Measurements from ENCODE around the gene TRH. TPM values are rescaled to one million over a fixed set of nuclear protein-coding genes. Genes with fewer than 3 reads are reported as not detected.

Gene TRH, protein sequence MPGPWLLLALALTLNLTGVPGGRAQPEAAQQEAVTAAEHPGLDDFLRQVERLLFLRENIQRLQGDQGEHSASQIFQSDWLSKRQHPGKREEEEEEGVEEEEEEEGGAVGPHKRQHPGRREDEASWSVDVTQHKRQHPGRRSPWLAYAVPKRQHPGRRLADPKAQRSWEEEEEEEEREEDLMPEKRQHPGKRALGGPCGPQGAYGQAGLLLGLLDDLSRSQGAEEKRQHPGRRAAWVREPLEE
- total RNA-seq (0.16 TPM), polyA plus RNA-seq (0.04 TPM)

DNA sequence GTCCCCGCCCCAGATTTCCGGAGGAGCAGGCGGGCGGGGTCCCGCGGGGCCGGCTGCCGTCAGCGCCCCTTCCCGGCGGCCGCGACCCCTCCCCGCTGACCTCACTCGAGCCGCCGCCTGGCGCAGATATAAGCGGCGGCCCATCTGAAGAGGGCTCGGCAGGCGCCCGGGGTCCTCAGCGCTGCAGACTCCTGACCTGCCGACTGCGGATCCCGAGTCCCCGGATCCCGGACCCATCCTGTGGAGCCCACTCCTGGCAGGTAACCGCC, at the start of gene TRH:
TRH (plus strand) TSS at position 157 of the 269 bp plus-strand sequence. CDS start 1,097 bp downstream, outside the sequence.
- Histone ChIP-seq H3K36me3 (ENCODE audit: insufficient read depth) (no peaks in the 10 kb centered on the region), H3K4me3 (ENCODE audit: low read depth, low read length) (peak within 1 kb of the TSS; percentile 20), H3K27ac (ENCODE audit: low read depth) (no peak within 1 kb of the TSS), H3K4me1 (ENCODE audit: insufficient read depth) (peaks cover 3% of the 10 kb centered on the region)
- no peak for DNase-seq (ENCODE audit: extremely low spot score)
- 2% methylated on average over 30 of the region's 30 CpGs for WGBS

DNA sequence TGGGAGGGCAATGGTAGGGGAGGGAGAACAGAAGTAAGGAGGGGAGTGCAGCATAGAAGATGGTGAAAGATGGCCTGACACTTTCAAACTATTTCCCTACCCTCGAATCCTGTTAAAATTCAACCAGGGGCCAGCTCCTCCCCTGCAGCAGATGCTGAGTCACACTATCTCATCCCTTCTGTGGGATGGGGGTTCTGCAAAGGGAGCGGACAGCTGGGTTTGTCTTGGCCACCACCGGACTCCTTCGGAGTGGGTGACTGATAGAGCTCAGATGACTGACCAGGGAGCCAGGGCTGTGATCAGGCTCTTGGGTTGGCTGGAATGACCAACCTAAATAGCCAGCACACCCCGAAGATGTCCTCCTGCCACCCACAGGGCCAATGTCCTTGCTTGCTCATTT, 47.4 kb upstream of the TRH start:
- Histone ChIP-seq H3K36me3 (ENCODE audit: insufficient read depth) (no peaks in the 10 kb centered on the region), H3K4me1 (ENCODE audit: insufficient read depth) (no peaks in the 10 kb centered on the region), H3K4me3 (ENCODE audit: low read depth, low read length) (no peak overlapping the region), H3K27ac (ENCODE audit: low read depth) (no peak overlapping the region)
- WGBS, result 74% methylated on average over 5 of the region's 5 CpGs
- no peak for DNase-seq (ENCODE audit: extremely low spot score)

GRCh38 chr3:129929383-129929782, 45.1 kb upstream of the TRH start:
- DNase-seq (ENCODE audit: extremely low spot score), result no peak
- H3K27ac ChIP-seq (ENCODE audit: low read depth), result no peak overlapping the region
- no peaks in the 10 kb centered on the region for H3K36me3 ChIP-seq (ENCODE audit: insufficient read depth)
- 84% methylated on average over 1 of the region's 1 CpG for WGBS
- H3K4me3 ChIP-seq (ENCODE audit: low read depth, low read length), result no peak overlapping the region
- H3K4me1 ChIP-seq (ENCODE audit: insufficient read depth), result no peaks in the 10 kb centered on the region

- Histone ChIP-seq H3K4me1 (ENCODE audit: insufficient read depth) (no peaks in the 10 kb centered on the region), H3K4me3 (ENCODE audit: low read depth, low read length) (no peak overlapping the region), H3K36me3 (ENCODE audit: insufficient read depth) (no peaks in the 10 kb centered on the region), H3K27ac (ENCODE audit: low read depth) (no peak overlapping the region)
- 84% methylated on average over 4 of the region's 4 CpGs for WGBS
- DNase-seq (ENCODE audit: extremely low spot score), result no peak
Observed at GRCh38 chr3:129933471-129933870, 41.0 kb upstream of the TRH start.

GRCh38 chr3:129934234-129935123, 40.0 kb upstream of the TRH start:
- H3K36me3 ChIP-seq (ENCODE audit: insufficient read depth), result no peaks in the 10 kb centered on the region
- WGBS, result 30% methylated on average over 20 of the region's 20 CpGs
- DNase-seq (ENCODE audit: extremely low spot score), result no peak
- H3K4me1 ChIP-seq (ENCODE audit: insufficient read depth), result no peaks in the 10 kb centered on the region
- no peak overlapping the region for H3K4me3 ChIP-seq (ENCODE audit: low read depth, low read length)
- no peak overlapping the region for H3K27ac ChIP-seq (ENCODE audit: low read depth)

DNA sequence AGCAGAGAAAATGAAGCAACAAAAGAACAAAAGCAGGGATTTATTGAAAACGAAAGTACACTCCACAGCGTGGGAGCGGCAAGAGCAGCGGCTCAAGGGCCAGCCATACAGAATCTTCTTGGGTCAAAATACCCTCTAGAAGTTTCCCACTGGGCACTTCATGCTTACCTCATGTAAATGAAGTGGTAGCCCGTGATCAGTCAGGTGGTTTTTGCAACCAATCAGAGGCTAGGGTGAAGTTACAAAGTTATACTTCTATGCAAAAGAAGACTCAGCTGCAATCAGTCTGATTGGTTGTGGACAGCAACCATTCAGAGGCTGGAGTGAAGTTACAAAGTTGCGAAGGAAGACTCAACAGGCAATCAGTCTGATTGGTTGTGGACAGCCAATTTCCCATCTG, 37.8 kb upstream of the TRH start:
- no peak overlapping the region for H3K27ac ChIP-seq (ENCODE audit: low read depth)
- H3K36me3 ChIP-seq (ENCODE audit: insufficient read depth), result no peaks in the 10 kb centered on the region
- peak overlapping the region; percentile 13 for H3K4me3 ChIP-seq (ENCODE audit: low read depth, low read length)
- 48% methylated on average over 6 of the region's 6 CpGs for WGBS
- no peak for DNase-seq (ENCODE audit: extremely low spot score)
- H3K4me1 ChIP-seq (ENCODE audit: insufficient read depth), result no peaks in the 10 kb centered on the region

GRCh38 chr3:129937717-129938116, 36.8 kb upstream of the TRH start:
- Histone ChIP-seq H3K27ac (ENCODE audit: low read depth) (no peak overlapping the region), H3K36me3 (ENCODE audit: insufficient read depth) (no peaks in the 10 kb centered on the region), H3K4me1 (ENCODE audit: insufficient read depth) (no peaks in the 10 kb centered on the region), H3K4me3 (ENCODE audit: low read depth, low read length) (no peak overlapping the region)
- 80% methylated on average over 9 of the region's 9 CpGs for WGBS
- DNase-seq (ENCODE audit: extremely low spot score), result no peak

DNA sequence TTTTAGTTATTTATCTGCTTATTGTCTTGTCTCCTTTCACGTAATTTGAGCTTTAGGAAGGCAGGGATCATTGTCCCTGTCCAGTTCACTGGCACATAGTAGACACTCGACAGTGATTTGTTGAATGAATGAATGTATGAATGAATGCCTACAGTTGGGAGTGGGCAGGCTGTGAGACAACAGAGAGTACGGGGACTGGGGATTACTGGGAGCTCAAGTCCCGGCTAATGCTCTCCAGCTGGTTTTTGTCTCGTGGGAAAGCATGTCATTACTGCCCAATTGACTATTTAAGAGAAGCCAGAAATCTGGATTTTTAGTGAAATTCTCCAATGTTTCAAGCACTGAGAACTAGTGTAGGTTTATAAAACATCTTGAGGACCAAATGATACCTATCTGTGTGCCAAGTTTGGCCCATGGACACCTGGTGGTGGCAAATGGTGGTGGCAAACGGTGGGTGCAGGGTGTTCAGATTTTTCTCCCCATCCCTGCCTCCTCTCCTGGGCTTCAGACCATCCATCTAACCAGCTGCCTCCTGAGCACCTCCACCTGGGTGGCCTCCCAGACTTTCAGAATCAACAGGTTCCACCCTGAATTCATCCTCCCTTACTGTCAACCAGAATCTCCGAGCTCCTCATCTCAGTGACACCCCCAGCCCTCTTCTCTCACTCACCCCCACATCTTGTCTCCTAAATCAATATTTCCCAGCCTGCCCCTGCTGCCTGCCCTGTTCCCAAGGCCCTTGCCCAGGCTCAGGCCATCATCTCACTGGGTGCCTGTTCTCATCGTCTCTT, 36.2 kb upstream of the TRH start:
- no peak for DNase-seq (ENCODE audit: extremely low spot score)
- WGBS, result 69% methylated on average over 8 of the region's 8 CpGs

DNA sequence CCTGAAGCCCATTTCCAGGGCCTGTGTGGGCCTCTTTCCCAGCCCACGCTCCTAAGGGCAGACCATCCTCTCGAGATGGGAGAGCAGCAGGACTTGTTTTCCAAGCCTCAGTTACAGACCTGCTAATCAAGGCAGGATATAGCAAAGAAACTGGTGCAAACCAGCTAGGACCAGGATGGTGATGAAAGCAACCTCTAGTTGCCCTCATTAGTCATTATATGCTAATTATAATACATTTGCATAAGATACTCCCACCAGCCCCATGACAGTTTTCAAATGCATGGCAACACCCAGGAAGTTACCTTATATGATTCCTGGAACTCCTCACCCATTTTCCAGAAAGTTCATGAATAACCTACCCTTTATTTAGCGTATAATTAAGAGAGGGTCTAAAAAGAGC, 34.4 kb upstream of the TRH start:
- Histone ChIP-seq H3K27ac (ENCODE audit: low read depth) (no peak overlapping the region), H3K4me3 (ENCODE audit: low read depth, low read length) (no peak overlapping the region), H3K4me1 (ENCODE audit: insufficient read depth) (no peaks in the 10 kb centered on the region), H3K36me3 (ENCODE audit: insufficient read depth) (no peaks in the 10 kb centered on the region)
- no peak for DNase-seq (ENCODE audit: extremely low spot score)
- 87% methylated on average over 3 of the region's 3 CpGs for WGBS

More for the DNA sequence above, 36.2 kb upstream of the TRH start:
- no peak overlapping the region for H3K4me3 ChIP-seq (ENCODE audit: low read depth, low read length)
- no peak overlapping the region for H3K27ac ChIP-seq (ENCODE audit: low read depth)
- H3K4me1 ChIP-seq (ENCODE audit: insufficient read depth), result no peaks in the 10 kb centered on the region
- no peaks in the 10 kb centered on the region for H3K36me3 ChIP-seq (ENCODE audit: insufficient read depth)

DNA sequence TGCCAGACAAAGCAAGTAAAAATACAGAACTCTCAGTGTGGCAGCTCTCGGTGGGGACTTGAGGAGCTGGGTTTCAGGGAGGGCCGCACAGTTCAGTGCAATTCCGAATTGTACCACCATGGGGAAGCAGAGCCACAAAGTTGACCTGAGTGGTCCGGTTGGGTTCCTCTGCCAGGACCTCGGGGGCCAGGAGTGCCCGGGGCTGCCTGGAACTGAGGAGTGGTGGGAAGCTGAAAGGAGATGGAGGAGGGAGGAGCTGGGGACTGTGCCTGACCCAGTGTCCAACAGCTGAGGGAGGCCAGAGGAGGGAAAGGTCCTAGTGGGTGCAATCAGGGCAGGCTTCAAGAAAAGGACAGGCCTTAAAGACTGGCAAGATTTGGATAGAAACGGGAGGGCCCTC, 32.2 kb upstream of the TRH start:
- no peak for DNase-seq (ENCODE audit: extremely low spot score)
- Histone ChIP-seq H3K4me3 (ENCODE audit: low read depth, low read length) (no peak overlapping the region), H3K27ac (ENCODE audit: low read depth) (no peak overlapping the region), H3K36me3 (ENCODE audit: insufficient read depth) (no peaks in the 10 kb centered on the region), H3K4me1 (ENCODE audit: insufficient read depth) (no peaks in the 10 kb centered on the region)
- 14% methylated on average over 7 of the region's 7 CpGs for WGBS

DNA sequence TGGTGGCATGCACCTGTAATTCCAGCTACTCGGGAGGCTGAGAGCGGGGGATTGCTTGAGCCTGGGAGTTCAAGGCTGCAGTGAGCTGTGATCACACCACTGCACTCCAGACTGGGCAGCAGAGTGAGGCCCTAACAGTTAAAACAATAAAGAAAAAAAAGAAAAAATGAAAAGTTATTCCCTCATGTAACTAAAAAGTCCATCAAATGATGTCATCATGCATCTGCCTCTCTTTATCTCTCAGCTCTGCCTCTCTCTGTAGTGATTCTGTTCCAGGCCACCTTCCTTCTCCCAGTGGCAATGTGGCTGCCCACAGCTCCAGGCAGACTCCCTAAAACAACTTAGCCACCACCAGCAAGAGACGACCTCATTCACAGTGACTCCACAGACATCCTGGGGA, 31.5 kb upstream of the TRH start:
- no peak for DNase-seq (ENCODE audit: extremely low spot score)
- Histone ChIP-seq H3K27ac (ENCODE audit: low read depth) (no peak overlapping the region), H3K4me1 (ENCODE audit: insufficient read depth) (no peaks in the 10 kb centered on the region), H3K4me3 (ENCODE audit: low read depth, low read length) (no peak overlapping the region), H3K36me3 (ENCODE audit: insufficient read depth) (no peaks in the 10 kb centered on the region)
- 87% methylated on average over 3 of the region's 3 CpGs for WGBS

GRCh38 chr3:129944709-129945108, 29.8 kb upstream of the TRH start:
- Histone ChIP-seq H3K4me1 (ENCODE audit: insufficient read depth) (no peaks in the 10 kb centered on the region), H3K36me3 (ENCODE audit: insufficient read depth) (no peaks in the 10 kb centered on the region), H3K27ac (ENCODE audit: low read depth) (no peak overlapping the region), H3K4me3 (ENCODE audit: low read depth, low read length) (no peak overlapping the region)
- WGBS, result 91% methylated on average over 7 of the region's 7 CpGs
- no peak for DNase-seq (ENCODE audit: extremely low spot score)

DNA sequence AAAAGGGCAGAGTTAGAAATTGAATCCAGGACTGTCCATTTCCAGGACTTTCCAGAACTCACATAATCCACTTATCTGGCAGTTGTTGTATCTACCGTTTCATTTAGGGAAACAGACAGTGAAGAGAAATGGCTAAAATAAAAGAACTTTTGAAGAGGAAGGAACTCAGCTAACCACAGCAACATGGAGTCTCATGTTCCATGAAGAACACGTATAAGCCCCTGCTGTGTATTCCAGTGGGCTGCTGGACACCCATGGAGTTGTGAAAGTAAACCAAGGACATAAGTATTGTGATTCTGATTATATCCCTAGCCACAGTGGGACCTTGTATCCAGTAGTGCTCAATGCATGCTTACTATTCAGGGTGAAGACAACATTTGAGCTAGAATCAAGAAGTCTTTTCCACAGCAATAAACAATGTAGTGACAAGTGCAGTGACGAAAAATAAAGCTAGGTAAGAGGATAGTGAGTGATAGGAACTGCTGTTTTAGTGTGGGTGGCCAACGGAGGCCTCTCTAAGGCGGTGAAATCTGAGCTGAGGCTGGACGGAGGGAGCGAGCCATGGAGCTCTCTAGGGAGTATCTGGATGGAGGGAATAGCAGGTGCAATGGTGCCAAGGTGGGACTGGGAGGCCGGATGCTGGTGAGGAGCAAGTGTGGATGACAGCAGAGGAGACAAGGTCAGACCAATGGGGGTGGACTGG, 26.8 kb upstream of the TRH start:
- Histone ChIP-seq H3K27ac (ENCODE audit: low read depth) (no peak overlapping the region), H3K4me1 (ENCODE audit: insufficient read depth) (no peaks in the 10 kb centered on the region), H3K4me3 (ENCODE audit: low read depth, low read length) (no peak overlapping the region), H3K36me3 (ENCODE audit: insufficient read depth) (no peaks in the 10 kb centered on the region)
- DNase-seq (ENCODE audit: extremely low spot score), result no peak
- 60% methylated on average over 8 of the region's 8 CpGs for WGBS
